ENCODE data around the gene GRB10.

DNA sequence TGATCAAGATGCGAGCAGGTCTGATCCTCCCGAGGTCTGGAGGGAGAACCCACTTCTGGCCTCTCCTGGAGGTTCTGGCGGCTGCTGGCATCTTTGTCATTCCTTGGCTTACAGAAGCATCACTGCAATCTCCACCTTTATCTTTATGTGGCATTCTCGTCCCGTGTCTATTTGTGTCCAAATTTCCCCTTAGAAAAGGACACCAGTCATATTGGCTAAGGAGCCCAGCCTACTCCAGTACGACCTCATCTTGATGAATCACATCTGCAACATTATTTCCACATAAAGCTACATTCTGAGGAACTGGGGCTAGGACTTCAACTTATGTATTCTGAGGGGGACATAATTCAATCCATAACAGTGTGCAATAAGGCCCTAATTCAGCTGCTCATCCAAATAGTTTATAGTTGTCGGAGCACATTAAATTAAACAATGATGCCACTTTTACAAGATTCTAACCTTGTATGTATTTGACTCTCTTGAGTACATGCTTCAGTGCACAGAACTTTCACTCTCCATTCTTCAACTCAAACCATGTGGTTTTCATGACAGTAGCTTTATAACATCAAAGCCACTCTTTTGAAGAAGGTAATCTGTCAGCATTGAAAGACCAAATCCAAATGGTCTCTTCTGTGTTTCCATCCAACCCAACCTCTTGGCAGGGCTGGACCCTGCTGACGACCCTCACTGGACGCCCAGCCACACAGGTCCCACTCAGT, 131.3 kb downstream of the GRB10 start:
- TF ChIP-seq, protein P1, sequence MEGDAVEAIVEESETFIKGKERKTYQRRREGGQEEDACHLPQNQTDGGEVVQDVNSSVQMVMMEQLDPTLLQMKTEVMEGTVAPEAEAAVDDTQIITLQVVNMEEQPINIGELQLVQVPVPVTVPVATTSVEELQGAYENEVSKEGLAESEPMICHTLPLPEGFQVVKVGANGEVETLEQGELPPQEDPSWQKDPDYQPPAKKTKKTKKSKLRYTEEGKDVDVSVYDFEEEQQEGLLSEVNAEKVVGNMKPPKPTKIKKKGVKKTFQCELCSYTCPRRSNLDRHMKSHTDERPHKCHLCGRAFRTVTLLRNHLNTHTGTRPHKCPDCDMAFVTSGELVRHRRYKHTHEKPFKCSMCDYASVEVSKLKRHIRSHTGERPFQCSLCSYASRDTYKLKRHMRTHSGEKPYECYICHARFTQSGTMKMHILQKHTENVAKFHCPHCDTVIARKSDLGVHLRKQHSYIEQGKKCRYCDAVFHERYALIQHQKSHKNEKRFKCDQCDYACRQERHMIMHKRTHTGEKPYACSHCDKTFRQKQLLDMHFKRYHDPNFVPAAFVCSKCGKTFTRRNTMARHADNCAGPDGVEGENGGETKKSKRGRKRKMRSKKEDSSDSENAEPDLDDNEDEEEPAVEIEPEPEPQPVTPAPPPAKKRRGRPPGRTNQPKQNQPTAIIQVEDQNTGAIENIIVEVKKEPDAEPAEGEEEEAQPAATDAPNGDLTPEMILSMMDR (IDR thresholded peaks at IDR 0.05; ENCODE audit: low read depth, low read length, missing input control), result no peak
- TF ChIP-seq SP1 (IDR thresholded peaks at IDR 0.05) (no peak), TAF1 (conservative IDR thresholded peaks at IDR 0.05) (no peak), GABPA (IDR thresholded peaks at IDR 0.05 in 1 of 2, conservative IDR thresholded peaks at IDR 0.05 in 1 of 2) (no peak), RXRA (IDR thresholded peaks at IDR 0.05) (no peak), EGR1 (IDR thresholded peaks at IDR 0.05; ENCODE audit: low read depth in 2 of 2) (no peak)
- TF ChIP-seq, protein P2, sequence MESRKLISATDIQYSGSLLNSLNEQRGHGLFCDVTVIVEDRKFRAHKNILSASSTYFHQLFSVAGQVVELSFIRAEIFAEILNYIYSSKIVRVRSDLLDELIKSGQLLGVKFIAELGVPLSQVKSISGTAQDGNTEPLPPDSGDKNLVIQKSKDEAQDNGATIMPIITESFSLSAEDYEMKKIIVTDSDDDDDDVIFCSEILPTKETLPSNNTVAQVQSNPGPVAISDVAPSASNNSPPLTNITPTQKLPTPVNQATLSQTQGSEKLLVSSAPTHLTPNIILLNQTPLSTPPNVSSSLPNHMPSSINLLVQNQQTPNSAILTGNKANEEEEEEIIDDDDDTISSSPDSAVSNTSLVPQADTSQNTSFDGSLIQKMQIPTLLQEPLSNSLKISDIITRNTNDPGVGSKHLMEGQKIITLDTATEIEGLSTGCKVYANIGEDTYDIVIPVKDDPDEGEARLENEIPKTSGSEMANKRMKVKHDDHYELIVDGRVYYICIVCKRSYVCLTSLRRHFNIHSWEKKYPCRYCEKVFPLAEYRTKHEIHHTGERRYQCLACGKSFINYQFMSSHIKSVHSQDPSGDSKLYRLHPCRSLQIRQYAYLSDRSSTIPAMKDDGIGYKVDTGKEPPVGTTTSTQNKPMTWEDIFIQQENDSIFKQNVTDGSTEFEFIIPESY (IDR thresholded peaks at IDR 0.05), result no peak
